Naive thymus-derived CD4-positive, alpha-beta T cell (primary cell): Measurements from ENCODE around the gene KIAA0930. TPM values are rescaled to one million over a fixed set of nuclear protein-coding genes. Genes with fewer than 3 reads are reported as not detected.
A peak's percentile ranks its signal among the peaks of the same experiment; 100 is the strongest.

ENCODE experiments used
- ATAC-seq: fragments of 150-1000 bp; cut with Tn5 transposase; 2 replicates; pipeline ENCODE4 v1.10.0; 2021; ENCODE audit warnings: mild to moderate bottlenecking, moderate library complexity
- CTCF ChIA-PET: fragments of 350-600 bp; sonication (Branson Sonifier 250); formaldehyde crosslinking; loops from one replicate; lab custom pipeline; 2021; ENCODE audit warnings: antibody characterized with exemption; lab: Charles Lee
- POLR2A ChIA-PET: fragments of 350-600 bp; sonication (Branson Sonifier 250); formaldehyde crosslinking; loops from one replicate; lab custom pipeline; 2021; ENCODE audit warnings: antibody characterized with exemption, inconsistent platforms; lab: Charles Lee
- DNase-seq, 9 donors: peaks; one replicate each; pipeline versions ENCODE4 v3.0.0 to v3.0.0-alpha.2; 2020 to 2022; ENCODE audit warnings: mixed read lengths in 1 of 9
- H3K27ac ChIP-seq: one replicate; pipeline ENCODE4 v1.7.0; 2013; ENCODE audit warnings: mild to moderate bottlenecking, low read depth, low read length, moderate library complexity
- H3K27me3 ChIP-seq, 2 donors: one replicate each; pipeline ENCODE4 v1.7.0; 2013; ENCODE audit warnings: low read length in 2 of 2, mild to moderate bottlenecking in 2 of 2, moderate library complexity in 2 of 2; ENCODE audit not compliant: control insufficient read depth in 2 of 2, insufficient read depth in 2 of 2
- H3K36me3 ChIP-seq, 3 experiments: 1 replicate in 2 of 3; 2 replicates in 1 of 3; pipeline ENCODE4 v1.7.0; 2013; ENCODE audit warnings: low read length in 3 of 3, mild to moderate bottlenecking in 3 of 3, moderate library complexity in 1 of 3; ENCODE audit not compliant: insufficient read depth in 3 of 3, control insufficient read depth in 2 of 3
- H3K4me1 ChIP-seq, 2 donors: one replicate each; pipeline ENCODE4 v1.7.0; 2013; ENCODE audit warnings: low read length in 2 of 2, mild to moderate bottlenecking in 2 of 2, moderate library complexity in 1 of 2; ENCODE audit not compliant: control insufficient read depth in 2 of 2, insufficient read depth in 2 of 2
- H3K4me3 ChIP-seq: 2 replicates; pipeline ENCODE4 v1.7.0; 2013; ENCODE audit warnings: mild to moderate bottlenecking, low read length
- H3K9me3 ChIP-seq, 3 experiments: 1 replicate in 2 of 3; 2 replicates in 1 of 3; pipeline ENCODE4 v1.7.0; 2013; ENCODE audit warnings: low read length in 3 of 3; ENCODE audit not compliant: control insufficient read depth in 2 of 3
- H3K27ac Mint-ChIP-seq, 9 donors: one replicate each; pipeline ENCODE4 v1.8.0; 2020 to 2022; ENCODE audit warnings: mixed read lengths in 9 of 9, mild to moderate bottlenecking in 8 of 9, moderate library complexity in 5 of 9, inconsistent platforms in 2 of 9
- H3K27me3 Mint-ChIP-seq, 5 donors: one replicate each; pipeline ENCODE4 v1.8.0; 2021 to 2022; ENCODE audit warnings: mixed read lengths in 5 of 5, mild to moderate bottlenecking in 1 of 5
- H3K36me3 Mint-ChIP-seq, 5 donors: one replicate each; pipeline ENCODE4 v1.8.0; 2020 to 2022; ENCODE audit warnings: mixed read lengths in 5 of 5, mild to moderate bottlenecking in 3 of 5, inconsistent platforms in 1 of 5
- H3K4me1 Mint-ChIP-seq, 7 donors: one replicate each; pipeline ENCODE4 v1.8.0; 2020 to 2022; ENCODE audit warnings: mixed read lengths in 7 of 7, mild to moderate bottlenecking in 3 of 7, inconsistent platforms in 1 of 7
- H3K4me3 Mint-ChIP-seq, 10 donors: one replicate each; pipeline ENCODE4 v1.8.0; 2020 to 2022; ENCODE audit warnings: mild to moderate bottlenecking in 10 of 10, mixed read lengths in 10 of 10, moderate library complexity in 6 of 10, inconsistent platforms in 2 of 10
- H3K9me3 Mint-ChIP-seq, 11 donors: one replicate each; pipeline ENCODE4 v1.8.0; 2020 to 2022; ENCODE audit warnings: mixed read lengths in 11 of 11, mild to moderate bottlenecking in 4 of 11, inconsistent platforms in 1 of 11, moderate library complexity in 1 of 11
- intact Hi-C, 2 donors: fragments of 100-400 bp; cut with micrococcal nuclease; formaldehyde crosslinking; loops; one replicate each; pipeline ENCODE4 v1.15.1; 2023
- polyA plus RNA-seq, 2 donors: library from polyadenylated mRNA; unstranded; fragments of 300-500 nt; fragmentation: Illumina TruSeq; gene quantifications; one replicate each; pipeline ENCODE4 v1.2.3, GENCODE V29; 2021
- total RNA-seq, 6 experiments: library from RNA in 5 of 6; stranded (reverse) in 5 of 6; gene quantifications; 1 replicate in 5 of 6; 2 replicates in 1 of 6; pipeline ENCODE4 v1.2.3 and lab custom pipeline; 2021 to 2026

KIAA0930 gene
- total and polyA plus RNA-seq, 7 experiments from 2014 or later: 2.3 to 58.2 (median 21.6) TPM

- no peak for DNase-seq
- H3K4me3 ChIP-seq: no peak overlapping the region
- ChIA-PET POLR2A (no interaction called here), CTCF (interaction anchor here (0.5 to 0.9 kb wide), 2 partner anchors 12 to 278 kb away, joined by 3 read pairs; no protein-coding TSS in a partner anchor)
- H3K4me1 ChIP-seq: no peaks in the 10 kb centered on the region
- no peaks in the 10 kb centered on the region for H3K36me3 ChIP-seq
- intact Hi-C loops: no loop called here
- H3K4me1 Mint-ChIP-seq: peaks cover 4 to 40% (median 24%) of the 10 kb centered on the region in 7 donors
- peak overlapping the region in 1 of 9 donors; percentile 22 for H3K27ac Mint-ChIP-seq
- H3K9me3 Mint-ChIP-seq: no peaks in the 10 kb centered on the region
- H3K27me3 Mint-ChIP-seq: no peaks in the 10 kb centered on the region
- H3K36me3 Mint-ChIP-seq: no peaks in the 10 kb centered on the region
- no peaks in the 10 kb centered on the region for H3K9me3 ChIP-seq
- no peak for ATAC-seq
- no peak overlapping the region for H3K4me3 Mint-ChIP-seq
- no peak overlapping the region for H3K27ac ChIP-seq
- H3K27me3 ChIP-seq: no peaks in the 10 kb centered on the region
Observed at GRCh38 chr22:45221201-45221600, 19.5 kb downstream of the KIAA0930 start.

- POLR2A ChIA-PET: no interaction called here
- Histone ChIP-seq H3K27ac (no peak overlapping the region), H3K9me3 (no peaks in the 10 kb centered on the region), H3K4me1 (no peaks in the 10 kb centered on the region), H3K27me3 (no peaks in the 10 kb centered on the region), H3K4me3 (no peak overlapping the region), H3K36me3 (no peaks in the 10 kb centered on the region)
- intact Hi-C loops: no loop called here
- Mint-ChIP-seq H3K9me3 (no peaks in the 10 kb centered on the region), H3K27ac (no peak overlapping the region), H3K4me1 (peaks cover 4 to 35% (median 22%) of the 10 kb centered on the region in 7 donors), H3K4me3 (no peak overlapping the region), H3K27me3 (no peaks in the 10 kb centered on the region), H3K36me3 (peaks cover 0 to 3% (median 0%) of the 10 kb centered on the region in 5 donors)
- peak in 1 of 9 donors; percentile 45 for DNase-seq
- ATAC-seq: peak; percentile 61
- CTCF ChIA-PET: no interaction called here
Observed at GRCh38 chr22:45218976-45219375, 21.7 kb downstream of the KIAA0930 start.

- Mint-ChIP-seq H3K27me3 (no peaks in the 10 kb centered on the region), H3K9me3 (no peaks in the 10 kb centered on the region), H3K4me1 (peaks cover 4 to 28% (median 13%) of the 10 kb centered on the region in 7 donors), H3K4me3 (no peak overlapping the region), H3K27ac (no peak overlapping the region), H3K36me3 (peaks cover 0 to 3% (median 0%) of the 10 kb centered on the region in 5 donors)
- DNase-seq: no peak
- ChIA-PET CTCF (no interaction called here), POLR2A (interaction anchor here (0.6 kb wide), 1 partner anchor 1034 kb away, joined by 5 read pairs; no protein-coding TSS in a partner anchor)
- H3K27me3 ChIP-seq: no peaks in the 10 kb centered on the region
- no peaks in the 10 kb centered on the region for H3K9me3 ChIP-seq
- H3K4me3 ChIP-seq: no peak overlapping the region
- intact Hi-C loops: no loop called here
- no peak for ATAC-seq
- no peaks in the 10 kb centered on the region for H3K4me1 ChIP-seq
- no peaks in the 10 kb centered on the region for H3K36me3 ChIP-seq
- H3K27ac ChIP-seq: no peak overlapping the region
Observed at GRCh38 chr22:45217806-45218205, 22.9 kb downstream of the KIAA0930 start.

GRCh38 chr22:45217345-45217744 is 23.3 kb downstream of the KIAA0930 start:
- Histone ChIP-seq H3K4me3 (no peak overlapping the region), H3K27me3 (no peaks in the 10 kb centered on the region), H3K4me1 (no peaks in the 10 kb centered on the region), H3K9me3 (no peaks in the 10 kb centered on the region), H3K27ac (no peak overlapping the region), H3K36me3 (no peaks in the 10 kb centered on the region)
- no peak overlapping the region for H3K4me3 Mint-ChIP-seq
- no peak overlapping the region for H3K27ac Mint-ChIP-seq
- H3K36me3 Mint-ChIP-seq: peaks cover 0 to 3% (median 0%) of the 10 kb centered on the region in 5 donors
- no peaks in the 10 kb centered on the region for H3K9me3 Mint-ChIP-seq
- ATAC-seq (no peak), DNase-seq (no peak)
- ChIA-PET CTCF (no interaction called here), POLR2A (no interaction called here)
- intact Hi-C loops: no loop called here
- no peaks in the 10 kb centered on the region for H3K27me3 Mint-ChIP-seq
- H3K4me1 Mint-ChIP-seq: peaks cover 4 to 24% (median 9%) of the 10 kb centered on the region in 7 donors

- intact Hi-C loops: no loop called here
- Histone ChIP-seq H3K36me3 (peaks cover 0 to 8% (median 0%) of the 10 kb centered on the region in 3 experiments), H3K27ac (no peak overlapping the region), H3K4me3 (no peak overlapping the region), H3K4me1 (no peaks in the 10 kb centered on the region), H3K9me3 (no peaks in the 10 kb centered on the region), H3K27me3 (no peaks in the 10 kb centered on the region)
- Mint-ChIP-seq H3K4me1 (peaks cover 4 to 22% (median 8%) of the 10 kb centered on the region in 7 donors), H3K27me3 (no peaks in the 10 kb centered on the region), H3K4me3 (no peak overlapping the region), H3K9me3 (no peaks in the 10 kb centered on the region), H3K27ac (no peak overlapping the region), H3K36me3 (peaks cover 0 to 8% (median 0%) of the 10 kb centered on the region in 5 donors)
- CTCF ChIA-PET: no interaction called here
- POLR2A ChIA-PET: no interaction called here
- no peak for ATAC-seq
- no peak for DNase-seq
Observed at GRCh38 chr22:45216133-45217003, 24.3 kb downstream of the KIAA0930 start.

GRCh38 chr22:45212992-45213751 is 27.5 kb downstream of the KIAA0930 start:
- Histone ChIP-seq H3K27ac (no peak overlapping the region), H3K4me1 (no peaks in the 10 kb centered on the region), H3K27me3 (no peaks in the 10 kb centered on the region), H3K9me3 (no peaks in the 10 kb centered on the region), H3K4me3 (no peak overlapping the region), H3K36me3 (peaks cover 0 to 17% (median 0%) of the 10 kb centered on the region in 3 experiments)
- H3K4me1 Mint-ChIP-seq: peaks cover 0 to 10% (median 4%) of the 10 kb centered on the region in 7 donors
- H3K9me3 Mint-ChIP-seq: no peaks in the 10 kb centered on the region
- no peak overlapping the region for H3K4me3 Mint-ChIP-seq
- ATAC-seq (peak; percentile 64), DNase-seq (no peak)
- ChIA-PET CTCF (no interaction called here), POLR2A (interaction anchor here (0.7 kb wide), 1 partner anchor 83 kb away, joined by 5 read pairs; no protein-coding TSS in a partner anchor)
- intact Hi-C loops: no loop called here
- H3K27ac Mint-ChIP-seq: no peak overlapping the region
- peaks cover 0 to 9% (median 0%) of the 10 kb centered on the region in 5 donors for H3K36me3 Mint-ChIP-seq
- no peaks in the 10 kb centered on the region for H3K27me3 Mint-ChIP-seq
